Parathyroid adenoma (tissue), 2 donors: ENCODE data around the gene RNF150.

Experiments
- H2AFZ ChIP-seq: fragments of 300-600 bp; sonication (generic); one replicate; pipeline ENCODE4 v1.7.0; 2017; ENCODE audit warnings: antibody characterized with exemption, mild to moderate bottlenecking
- H3K27ac ChIP-seq: fragments of 300-600 bp; sonication (generic); one replicate; pipeline ENCODE4 v1.7.0; 2017
- H3K27me3 ChIP-seq: fragments of 300-600 bp; sonication (generic); one replicate; pipeline ENCODE4 v1.7.0; 2017; ENCODE audit warnings: low read length; ENCODE audit not compliant: control insufficient read depth, insufficient read depth
- H3K36me3 ChIP-seq: fragments of 300-600 bp; sonication (generic); one replicate; pipeline ENCODE4 v1.7.0; 2017; ENCODE audit warnings: low read length; ENCODE audit not compliant: control insufficient read depth, insufficient read depth
- H3K4me1 ChIP-seq: fragments of 300-600 bp; sonication (generic); one replicate; pipeline ENCODE4 v1.7.0; 2017; ENCODE audit warnings: control low read depth
- H3K4me2 ChIP-seq: fragments of 300-600 bp; sonication (generic); one replicate; pipeline ENCODE4 v1.7.0; 2017; ENCODE audit warnings: low read length
- H3K4me3 ChIP-seq: fragments of 300-600 bp; sonication (generic); one replicate; pipeline ENCODE4 v1.7.0; 2017; ENCODE audit warnings: low read depth, low read length
- H3K79me2 ChIP-seq: fragments of 300-600 bp; sonication (generic); one replicate; pipeline ENCODE4 v1.7.0; 2017; ENCODE audit warnings: control low read depth
- H3K9ac ChIP-seq: fragments of 300-600 bp; sonication (generic); one replicate; pipeline ENCODE4 v1.7.0; 2017; ENCODE audit warnings: mild to moderate bottlenecking
- H3K9me3 ChIP-seq: fragments of 300-600 bp; sonication (generic); one replicate; pipeline ENCODE4 v1.7.0; 2017; ENCODE audit warnings: low read length; ENCODE audit not compliant: control insufficient read depth
- CTCF ChIP-seq: fragments of 300-600 bp; sonication (generic); IDR thresholded peaks from one replicate; pipeline ENCODE4 v1.7.0; 2017; ENCODE audit warnings: antibody characterized with exemption, mild to moderate bottlenecking
- donor health status: primary hyperparathyroidism.

The RNF150 gene

GRCh38 chr4:141118381-141118780 is 14.9 kb downstream of the RNF150 start:
- no peak for TF ChIP-seq CTCF

GRCh38 chr4:141117935-141118334 is 15.3 kb downstream of the RNF150 start:
- H3K36me3 ChIP-seq = no peaks in the 10 kb centered on the region
- H3K9ac ChIP-seq = no peak overlapping the region
- no peak overlapping the region for H2AFZ ChIP-seq
- H3K4me3 ChIP-seq = no peak overlapping the region
- no peak for TF ChIP-seq CTCF
- H3K79me2 ChIP-seq = no peaks in the 10 kb centered on the region
- H3K9me3 ChIP-seq = no peaks in the 10 kb centered on the region
- no peaks in the 10 kb centered on the region for H3K4me1 ChIP-seq
- no peaks in the 10 kb centered on the region for H3K27me3 ChIP-seq
- H3K27ac ChIP-seq = no peak overlapping the region
- H3K4me2 ChIP-seq = no peak overlapping the region

More at GRCh38 chr4:141118381-141118780, 14.9 kb downstream of the RNF150 start:
- Histone ChIP-seq H3K4me2 (no peak overlapping the region), H2AFZ (no peak overlapping the region), H3K79me2 (no peaks in the 10 kb centered on the region), H3K27ac (no peak overlapping the region), H3K9me3 (no peaks in the 10 kb centered on the region), H3K36me3 (no peaks in the 10 kb centered on the region), H3K9ac (no peak overlapping the region), H3K4me3 (no peak overlapping the region), H3K27me3 (no peaks in the 10 kb centered on the region), H3K4me1 (no peaks in the 10 kb centered on the region)

- Histone ChIP-seq H3K4me3 (no peak overlapping the region), H3K9ac (no peak overlapping the region), H3K79me2 (no peaks in the 10 kb centered on the region), H3K27me3 (no peaks in the 10 kb centered on the region), H3K4me1 (no peaks in the 10 kb centered on the region), H3K27ac (no peak overlapping the region), H3K36me3 (no peaks in the 10 kb centered on the region), H3K9me3 (no peaks in the 10 kb centered on the region), H3K4me2 (no peak overlapping the region), H2AFZ (no peak overlapping the region)
- TF ChIP-seq CTCF = no peak
These were observed 23.3 kb downstream of the RNF150 start for GRCh38 chr4:141109983-141110382.

- no peak for TF ChIP-seq CTCF
- Histone ChIP-seq H3K4me3 (no peak overlapping the region), H3K36me3 (no peaks in the 10 kb centered on the region), H3K9ac (no peak overlapping the region), H2AFZ (no peak overlapping the region), H3K27me3 (no peaks in the 10 kb centered on the region), H3K4me1 (no peaks in the 10 kb centered on the region), H3K27ac (no peak overlapping the region), H3K9me3 (no peaks in the 10 kb centered on the region), H3K4me2 (no peak overlapping the region), H3K79me2 (no peaks in the 10 kb centered on the region)
These were observed 25.3 kb downstream of the RNF150 start for GRCh38 chr4:141107927-141108326.

GRCh38 chr4:141102367-141102766 is 30.9 kb downstream of the RNF150 start:
- Histone ChIP-seq H3K4me2 (no peak overlapping the region), H2AFZ (no peak overlapping the region), H3K27me3 (no peaks in the 10 kb centered on the region), H3K79me2 (no peaks in the 10 kb centered on the region), H3K9ac (no peak overlapping the region), H3K9me3 (no peaks in the 10 kb centered on the region), H3K4me3 (no peak overlapping the region), H3K4me1 (no peaks in the 10 kb centered on the region), H3K36me3 (no peaks in the 10 kb centered on the region), H3K27ac (no peak overlapping the region)
- TF ChIP-seq CTCF = no peak
